ENCODE results near the gene DDX41.
"Not testable (repeated sequence)": the region's sequence is repeated elsewhere in the genome, so short reads cannot be mapped to it uniquely, and the experiment has no call there.

The DDX41 gene

DNA sequence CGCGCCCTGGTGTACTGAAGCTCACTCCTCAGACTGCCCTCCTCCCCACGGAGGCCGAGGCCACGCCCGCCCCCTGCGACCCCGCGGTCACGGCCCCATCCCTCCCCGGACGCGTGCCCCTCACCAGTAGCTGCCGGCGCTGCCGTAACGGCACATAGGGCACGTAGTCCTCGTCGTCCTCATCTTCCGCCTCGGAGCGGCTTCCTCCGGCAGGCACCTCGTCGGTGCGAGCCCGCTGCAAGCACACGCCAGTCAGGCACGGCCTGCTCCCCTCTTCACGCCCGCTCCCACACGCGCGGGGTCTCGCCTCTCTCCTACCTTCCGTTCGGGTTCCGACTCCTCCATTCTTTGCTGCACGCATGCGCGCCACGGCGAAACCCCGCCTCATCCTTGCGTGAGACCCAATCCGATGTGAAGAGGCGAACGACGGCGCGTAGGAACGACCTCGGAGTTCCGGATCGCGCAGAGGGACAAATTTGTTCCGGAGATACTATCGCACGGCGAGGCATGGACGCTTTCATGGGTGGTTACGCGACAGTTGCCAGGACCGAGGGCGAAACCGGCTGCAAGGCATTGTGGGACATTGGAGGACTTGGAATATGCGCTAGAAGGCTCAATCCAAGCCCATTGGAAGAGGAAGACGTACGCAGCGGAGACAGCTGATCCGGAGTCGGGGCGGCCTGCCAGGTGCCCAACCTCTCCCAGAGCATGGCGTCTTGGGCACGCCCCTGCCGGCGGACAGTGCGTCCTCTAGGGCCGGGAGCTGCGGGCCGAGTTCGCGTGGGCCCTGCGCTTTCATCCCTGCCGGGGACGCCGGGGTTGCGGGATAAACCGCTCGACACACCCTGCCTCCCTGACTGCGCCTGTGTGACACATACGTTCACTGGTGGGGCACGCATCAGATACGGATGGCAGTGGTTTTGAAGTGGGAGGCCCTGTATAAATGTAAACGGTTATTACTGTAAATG, at the start of gene DDX41:
TSS of gene DDX41 (minus strand) at position 361 of the 968 bp plus-strand sequence. CDS start at position 345, 16 bp downstream.
- peak; percentile 96 for DNase-seq

DNA sequence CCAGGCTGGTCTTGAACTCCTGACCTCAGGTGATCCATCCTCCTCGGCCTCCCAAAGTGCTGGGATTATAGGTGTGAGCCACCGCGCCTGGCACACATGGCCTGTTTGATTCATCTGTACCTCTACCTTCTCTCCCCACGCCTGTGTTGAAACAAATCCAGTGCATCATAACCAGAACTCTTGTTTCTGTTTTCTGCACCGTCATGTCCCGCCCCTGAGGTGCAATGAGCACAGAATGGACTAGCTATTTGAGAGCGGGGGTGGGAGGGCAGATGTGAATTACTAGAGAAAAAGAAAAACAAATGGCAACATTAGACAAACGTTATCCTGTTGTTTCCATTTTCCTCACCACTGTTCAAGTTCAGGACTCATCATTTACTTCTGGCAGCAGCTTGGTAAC, 48.3 kb upstream of the DDX41 start:
- no peak for DNase-seq

DNA sequence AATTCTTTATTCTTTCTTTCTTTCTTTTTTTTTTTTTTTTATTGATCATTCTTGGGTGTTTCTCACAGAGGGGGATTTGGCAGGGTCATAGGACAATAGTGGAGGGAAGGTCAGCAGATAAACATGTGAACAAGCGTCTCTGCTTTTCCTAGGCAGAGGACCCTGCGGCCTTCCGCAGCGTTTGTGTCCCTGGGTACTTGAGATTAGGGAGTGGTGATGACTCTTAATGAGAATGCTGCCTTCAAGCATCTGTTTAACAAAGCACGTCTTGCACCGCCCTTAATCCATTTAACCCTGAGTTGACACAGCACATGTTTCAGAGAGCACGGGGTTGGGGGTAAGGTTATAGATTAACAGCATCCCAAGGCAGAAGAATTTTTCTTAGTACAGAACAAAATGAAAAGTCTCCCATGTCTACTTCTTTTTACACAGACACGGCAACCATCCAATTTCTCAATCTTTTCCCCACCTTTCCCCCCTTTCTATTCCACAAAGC, 42.7 kb upstream of the DDX41 start:
- DNase-seq, result not testable (repeated sequence)

DNA sequence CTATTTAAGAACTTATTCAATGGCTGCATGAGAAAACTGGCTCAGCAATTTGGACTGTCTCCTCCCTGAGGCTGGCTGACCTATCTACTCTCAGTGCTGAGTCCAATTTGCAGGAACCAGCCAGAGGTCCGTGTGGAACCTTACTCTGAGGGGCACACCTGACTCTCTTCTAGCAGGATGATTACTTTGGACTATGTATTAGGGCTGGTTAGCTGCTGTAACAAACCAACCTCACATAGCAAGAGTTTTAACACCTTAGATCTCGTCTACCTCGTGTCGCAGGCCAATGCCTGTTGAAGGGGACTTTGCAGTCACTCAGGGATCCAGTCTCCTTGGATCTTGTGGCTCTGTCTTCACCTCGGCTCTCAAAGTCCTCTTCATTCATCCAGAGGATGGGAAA, 41.0 kb upstream of the DDX41 start:
- DNase-seq, result no peak

DNA sequence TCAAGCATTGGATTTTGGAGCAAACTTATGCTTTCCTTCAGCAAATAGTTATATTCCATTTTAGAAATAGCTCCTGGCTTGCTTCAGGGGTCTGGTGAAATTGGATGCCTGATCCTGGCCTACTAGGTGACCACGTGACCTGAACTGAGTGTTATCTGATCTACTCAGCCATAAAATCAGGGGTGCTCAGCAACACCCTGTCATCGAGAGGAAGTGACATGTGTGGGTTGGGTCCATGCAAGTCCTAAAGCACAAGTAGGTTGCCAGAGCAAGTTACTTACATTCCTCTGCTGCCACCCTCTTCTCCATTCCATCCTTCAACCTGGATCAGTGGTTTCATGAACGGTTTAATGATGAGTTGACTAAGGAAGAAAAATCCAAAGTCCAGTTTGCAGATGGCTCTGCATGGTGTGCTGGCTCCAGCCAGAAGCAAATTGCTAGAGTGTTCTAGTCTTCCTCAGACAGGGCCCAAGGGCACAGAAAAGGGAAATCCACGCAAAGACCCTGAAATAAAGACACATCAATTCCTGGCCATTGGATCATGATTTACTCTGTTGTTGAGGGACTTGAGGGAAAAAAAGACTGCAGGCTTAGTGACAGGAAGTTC, 40.4 kb upstream of the DDX41 start:
- peak; percentile 52 for DNase-seq

GRCh38 chr5:177555665-177556064, 38.9 kb upstream of the DDX41 start:
- DNase-seq, result no peak

- DNase-seq, result no peak
Observed at GRCh38 chr5:177555228-177555627, 38.5 kb upstream of the DDX41 start.

DNA sequence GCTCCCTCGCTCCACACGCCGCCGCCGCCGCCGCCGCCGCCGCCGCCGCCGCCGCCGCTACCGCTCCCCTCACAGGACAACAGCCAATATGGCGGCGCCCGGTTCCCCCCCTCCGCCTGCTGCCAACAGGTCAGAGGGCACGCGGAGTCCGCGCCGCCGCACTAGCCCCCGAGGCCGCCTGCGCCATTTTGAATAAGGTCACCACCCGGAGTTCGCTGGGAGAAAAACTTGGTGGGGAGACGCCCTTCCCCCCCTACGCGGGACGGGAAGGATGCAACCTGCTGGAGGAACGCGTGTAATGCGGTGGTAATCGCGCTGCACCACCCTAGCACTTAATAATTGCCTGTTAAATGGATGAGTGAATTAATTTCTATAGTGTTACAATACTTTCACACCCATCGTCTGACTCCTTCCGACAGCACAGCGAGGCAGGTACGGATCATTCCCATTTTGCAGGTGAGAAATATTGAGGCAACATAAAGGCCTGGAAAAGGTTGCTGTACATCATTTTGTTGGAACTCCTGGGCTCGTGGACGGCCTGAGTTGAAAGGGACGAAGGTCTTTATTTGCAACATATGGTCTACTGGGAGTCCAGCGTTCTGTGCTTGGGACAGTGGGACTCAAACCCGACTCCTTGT, 37.8 kb upstream of the DDX41 start, which contains the start of gene FAM193B:
TSS of gene FAM193B (minus strand) at position 90 of the 638 bp plus-strand sequence. CDS start 105 bp downstream, outside the sequence.
- peak; percentile 96 for DNase-seq

GRCh38 chr5:177553671-177554429, 37.1 kb upstream of the DDX41 start:
- DNase-seq, result no peak

DNA sequence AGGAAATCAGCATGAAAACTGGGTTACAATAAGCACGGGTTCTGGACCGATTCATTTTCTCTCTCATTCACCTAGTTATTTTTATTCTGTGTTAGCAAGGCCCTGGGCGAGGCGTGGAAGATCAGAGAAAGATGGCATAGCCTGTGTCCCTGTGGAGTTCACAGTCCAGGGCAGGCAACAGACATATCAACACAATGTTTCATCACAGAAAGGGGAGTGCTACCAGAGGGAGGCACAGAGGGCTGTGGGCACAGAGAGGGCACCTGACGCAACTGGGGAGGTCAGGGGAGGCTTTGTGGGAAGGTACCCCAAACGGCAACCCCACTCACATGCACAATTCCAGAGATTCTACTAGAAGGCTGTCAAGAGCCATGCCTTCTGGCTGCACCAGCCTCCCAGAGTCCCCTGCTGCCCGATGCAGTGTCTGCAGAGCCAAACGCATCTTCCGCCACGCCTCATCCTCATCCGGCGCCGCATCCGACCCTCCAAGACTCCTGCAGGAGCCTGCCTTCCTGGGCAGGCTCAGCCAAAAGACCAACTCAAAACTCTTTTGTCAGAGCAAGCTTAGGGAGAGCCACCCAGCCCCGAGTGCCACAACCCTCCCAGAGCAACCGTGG, 36.2 kb upstream of the DDX41 start:
- DNase-seq, result no peak

- no peak for DNase-seq
Observed at GRCh38 chr5:177550122-177550521, 33.4 kb upstream of the DDX41 start.

GRCh38 chr5:177548495-177548894, 31.7 kb upstream of the DDX41 start:
- no peak for DNase-seq

DNA sequence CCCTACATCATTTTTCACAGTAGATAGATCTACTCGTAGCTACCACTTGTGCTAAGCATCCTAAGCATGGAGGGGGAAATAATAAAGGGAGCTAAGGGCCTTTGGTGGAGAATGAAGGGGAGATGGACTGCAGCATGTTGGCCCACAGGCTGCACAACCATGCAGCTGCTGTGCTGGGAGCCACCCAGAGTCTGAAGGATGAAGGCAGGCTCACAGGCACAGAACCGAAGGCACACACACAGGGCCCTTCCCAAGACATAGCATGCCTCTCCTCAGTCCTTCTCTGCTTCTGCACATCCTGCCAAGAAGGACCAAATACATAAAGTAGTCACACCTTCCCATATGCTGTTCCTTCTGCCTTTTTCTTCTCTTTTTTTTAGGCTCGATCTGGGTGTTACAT, 31.0 kb upstream of the DDX41 start:
- no peak for DNase-seq

DNA sequence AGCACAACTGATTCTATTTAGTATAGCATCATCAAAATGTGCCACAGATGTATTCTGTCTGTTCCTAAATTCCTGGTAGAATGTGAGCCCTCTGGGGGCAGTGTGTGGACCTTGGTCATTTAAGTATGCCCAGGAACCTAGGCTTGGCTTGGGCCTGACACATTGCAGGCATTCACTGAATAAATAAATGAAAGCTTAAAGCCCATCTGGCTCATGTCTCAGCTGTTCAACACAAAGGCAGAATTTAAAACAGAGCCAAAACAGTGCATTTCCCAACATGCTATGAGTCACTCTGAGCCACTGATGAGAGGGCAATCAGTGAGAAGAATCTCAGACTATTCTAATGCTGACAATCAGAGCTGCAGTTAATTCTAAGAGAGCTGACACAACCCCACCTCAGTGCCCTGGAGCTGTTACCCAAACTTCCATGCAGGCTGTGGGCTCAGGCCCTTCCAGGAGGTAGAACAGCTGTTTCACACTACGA, 29.5 kb upstream of the DDX41 start:
- DNase-seq, result no peak

DNA sequence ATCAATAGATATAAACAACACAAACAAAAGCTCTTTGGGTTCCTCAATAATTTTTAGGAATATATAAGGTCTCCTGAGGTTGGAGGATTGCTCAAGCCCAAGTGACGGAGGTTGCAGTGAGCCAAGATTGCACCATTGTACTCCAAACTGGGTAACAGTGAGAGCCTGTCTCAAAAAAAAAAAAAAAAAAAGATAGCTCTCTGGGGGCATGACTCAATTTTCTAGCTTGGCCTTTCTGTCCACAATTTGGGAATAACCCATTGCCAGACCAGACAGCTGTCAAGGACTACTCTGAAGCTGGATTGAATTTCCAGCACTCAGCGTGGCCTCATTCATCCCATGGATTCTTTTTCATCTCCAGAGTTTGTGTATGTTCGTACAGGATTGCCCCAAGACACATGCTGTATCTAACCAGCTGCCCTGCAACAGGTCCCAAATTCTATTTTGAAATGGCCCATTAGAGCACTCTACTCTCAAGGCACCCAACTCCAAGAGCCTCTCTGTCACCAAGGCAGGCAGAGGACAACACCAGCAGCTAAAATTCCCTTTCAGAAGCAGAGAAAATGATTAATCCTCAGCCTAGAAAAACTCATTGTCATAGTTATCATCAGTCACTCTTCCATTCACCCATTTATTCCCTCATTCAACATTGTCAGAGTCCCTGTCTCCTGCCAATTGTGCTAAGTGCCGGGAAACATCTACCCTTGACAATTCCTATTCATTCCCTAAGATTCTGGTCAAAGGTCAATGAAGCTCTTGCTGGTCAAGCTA, 28.9 kb upstream of the DDX41 start:
- DNase-seq, result no peak

GRCh38 chr5:177542816-177543465, 26.2 kb upstream of the DDX41 start:
- DNase-seq, result no peak

DNA sequence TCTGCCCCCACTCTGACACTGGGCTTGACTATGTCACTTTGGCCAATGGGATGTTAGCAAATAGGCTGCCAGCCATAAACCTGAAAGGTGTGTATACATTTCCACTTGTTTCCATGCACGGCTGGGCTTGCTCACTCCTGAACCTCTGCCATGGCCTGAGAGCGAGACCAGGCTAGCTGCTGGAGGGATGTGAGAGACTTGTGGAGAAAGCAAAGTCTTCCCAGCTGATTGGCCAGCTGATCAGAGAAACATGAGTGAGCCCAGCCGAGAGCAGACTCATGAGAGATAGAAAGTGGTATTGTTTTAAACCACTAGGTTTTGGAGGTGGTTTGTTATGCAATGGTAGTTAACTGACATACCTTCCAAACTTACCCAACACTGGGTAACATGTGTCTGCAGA, 23.7 kb upstream of the DDX41 start:
- DNase-seq, result no peak

DNA sequence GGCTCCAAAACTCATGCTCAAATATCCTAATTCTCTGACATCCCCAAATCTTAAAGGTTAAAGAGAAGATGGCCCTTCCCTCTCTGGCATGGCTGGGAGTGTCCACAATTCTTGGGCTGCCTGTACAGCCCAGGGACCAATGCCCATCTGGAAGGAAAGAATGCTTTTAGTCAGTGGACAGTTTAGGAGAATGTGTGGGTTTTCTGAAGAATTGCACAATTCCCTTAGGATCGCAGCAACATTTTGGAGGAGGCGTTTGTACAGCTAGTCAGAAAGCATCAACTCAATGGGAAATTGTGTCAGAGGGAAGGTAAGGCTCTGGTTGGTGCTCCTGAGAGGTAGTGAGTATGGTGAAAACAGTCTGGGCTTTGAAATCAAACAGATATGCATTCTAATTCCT, 22.6 kb upstream of the DDX41 start:
- no peak for DNase-seq

- no peak for DNase-seq
Observed at GRCh38 chr5:177538876-177539275, 22.1 kb upstream of the DDX41 start.
